Subcutaneous abdominal adipose tissue (tissue), 5 donors: Measurements from ENCODE around the gene SLC7A7.
"Not testable (repeated sequence)": the region's sequence is repeated elsewhere in the genome, so short reads cannot be mapped to it uniquely, and the experiment has no call there.

Experiments
- H3K27ac ChIP-seq: one replicate; pipeline ENCODE4 v1.7.0; 2013; ENCODE audit warnings: low read depth, mild to moderate bottlenecking, inconsistent platforms, low read length, moderate library complexity
- H3K27me3 ChIP-seq, 5 donors: one replicate each; pipeline ENCODE4 v1.7.0; 2013; ENCODE audit warnings: low read length in 5 of 5, inconsistent platforms in 1 of 5; ENCODE audit not compliant: control insufficient read depth in 5 of 5, insufficient read depth in 4 of 5
- H3K36me3 ChIP-seq, 5 donors: one replicate each; pipeline ENCODE4 v1.7.0; 2013; ENCODE audit warnings: low read length in 5 of 5; ENCODE audit not compliant: control insufficient read depth in 5 of 5, insufficient read depth in 5 of 5
- H3K4me1 ChIP-seq, 5 donors: one replicate each; pipeline ENCODE4 v1.7.0; 2013; ENCODE audit warnings: low read length in 5 of 5, mild to moderate bottlenecking in 3 of 5, moderate library complexity in 1 of 5; ENCODE audit not compliant: control insufficient read depth in 5 of 5, insufficient read depth in 5 of 5
- H3K4me3 ChIP-seq, 5 donors: one replicate each; pipeline ENCODE4 v1.7.0; 2013; ENCODE audit warnings: low read length in 5 of 5, low read depth in 1 of 5
- H3K9ac ChIP-seq, 5 donors: one replicate each; pipeline ENCODE4 v1.7.0; 2013; ENCODE audit warnings: low read length in 5 of 5, mild to moderate bottlenecking in 4 of 5, moderate library complexity in 3 of 5
- H3K9me3 ChIP-seq, 5 donors: one replicate each; pipeline ENCODE4 v1.7.0; 2013; ENCODE audit warnings: low read length in 5 of 5; ENCODE audit not compliant: control insufficient read depth in 5 of 5
- donor health status: healthy.
- donor health status: healthy.
- donor health status: healthy.
- donor health status: healthy.
- donor health status: healthy.

Gene SLC7A7

DNA sequence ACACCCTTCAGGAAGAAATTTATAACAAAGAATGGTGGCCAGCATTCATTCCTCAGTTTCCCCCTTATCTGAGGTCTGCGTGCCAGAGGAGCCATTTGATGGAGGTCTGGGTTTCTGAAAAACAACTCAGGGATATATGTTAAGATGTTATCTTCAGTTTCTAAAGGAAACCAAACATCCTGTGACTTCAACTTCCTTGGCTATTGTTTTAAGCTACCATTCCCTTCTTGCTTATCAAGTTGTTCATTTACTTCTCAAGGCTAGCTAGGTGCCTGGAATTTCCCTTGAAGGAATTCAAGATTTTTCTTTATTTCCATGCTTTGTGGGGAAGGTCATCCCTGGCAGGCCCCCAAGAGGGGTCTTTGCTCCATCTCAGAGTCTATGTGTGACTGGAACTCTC lies 75.8 kb downstream of the SLC7A7 start:
- Histone ChIP-seq H3K36me3 (no peaks in the 10 kb centered on the region), H3K4me3 (no peak overlapping the region), H3K27me3 (no peaks in the 10 kb centered on the region), H3K9me3 (no peaks in the 10 kb centered on the region), H3K4me1 (peaks cover 0 to 7% (median 0%) of the 10 kb centered on the region in 5 donors), H3K27ac (no peak overlapping the region), H3K9ac (no peak overlapping the region)

DNA sequence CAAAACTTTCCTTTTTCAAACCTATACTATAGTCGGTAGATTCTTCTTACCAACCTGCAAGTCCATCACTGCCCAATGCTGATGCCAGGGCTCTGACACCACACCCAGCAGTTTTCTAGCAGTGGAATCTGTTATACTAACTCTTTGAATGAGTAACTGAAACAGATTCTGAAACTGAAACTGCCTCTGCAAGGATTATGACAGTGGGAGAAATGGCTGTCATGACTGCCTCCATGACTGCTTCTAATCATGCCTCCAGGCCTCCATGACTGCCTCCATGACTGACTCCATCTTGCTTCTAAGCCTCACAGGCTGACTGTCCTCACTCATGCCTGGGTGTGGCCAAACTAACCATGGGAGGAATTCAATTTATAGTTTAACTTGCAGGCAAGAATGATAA lies 78.2 kb downstream of the SLC7A7 start:
- Histone ChIP-seq H3K27ac (no peak overlapping the region), H3K4me1 (peaks cover 0 to 7% (median 0%) of the 10 kb centered on the region in 5 donors), H3K4me3 (no peak overlapping the region), H3K27me3 (no peaks in the 10 kb centered on the region), H3K9ac (no peak overlapping the region), H3K36me3 (no peaks in the 10 kb centered on the region), H3K9me3 (no peaks in the 10 kb centered on the region)

DNA sequence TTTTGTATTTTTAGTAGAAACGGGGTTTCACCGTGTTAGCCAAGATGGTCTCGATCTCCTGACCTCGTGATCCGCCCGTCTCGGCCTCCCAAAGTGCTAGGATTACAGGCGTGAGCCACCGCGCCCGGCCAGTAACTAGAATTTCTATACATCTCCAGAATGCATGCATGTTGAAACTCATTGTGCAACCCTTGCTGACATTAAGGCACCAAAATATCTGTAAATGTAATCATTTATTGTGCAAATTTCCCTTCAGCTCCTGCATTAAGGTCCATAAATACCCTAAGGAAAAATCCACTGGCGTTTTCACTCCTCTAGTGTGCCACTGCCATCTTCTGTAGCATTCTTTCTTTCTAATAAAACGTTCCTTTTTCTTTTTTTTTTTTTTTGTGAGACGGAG lies 78.9 kb downstream of the SLC7A7 start:
- H3K9me3 ChIP-seq, H3K4me3 ChIP-seq, H3K27me3 ChIP-seq, H3K4me1 ChIP-seq, H3K9ac ChIP-seq, H3K36me3 ChIP-seq, H3K27ac ChIP-seq: not testable (repeated sequence)

DNA sequence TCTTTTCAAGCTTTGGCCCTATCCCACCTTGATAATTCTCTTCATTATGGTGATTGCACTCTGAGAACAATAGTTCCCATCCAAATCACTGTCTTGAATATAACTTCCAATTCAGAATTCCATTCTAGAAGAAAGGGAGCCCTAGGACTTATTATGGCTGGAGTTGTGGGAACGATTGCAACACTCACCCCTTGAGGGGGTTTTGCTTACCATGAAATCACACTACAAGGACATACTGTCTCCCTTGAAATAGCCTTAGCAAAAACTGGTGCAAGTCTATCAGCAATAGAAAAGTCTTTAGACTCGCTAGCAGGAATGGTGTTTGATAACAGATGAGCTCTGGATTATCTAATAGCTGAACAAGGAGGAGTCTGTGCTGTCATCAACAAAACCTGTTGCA lies 80.1 kb downstream of the SLC7A7 start:
- no peaks in the 10 kb centered on the region for H3K9me3 ChIP-seq
- no peaks in the 10 kb centered on the region for H3K27me3 ChIP-seq
- no peaks in the 10 kb centered on the region for H3K36me3 ChIP-seq
- no peak overlapping the region for H3K9ac ChIP-seq
- no peak overlapping the region for H3K27ac ChIP-seq
- peaks cover 0 to 7% (median 0%) of the 10 kb centered on the region in 5 donors for H3K4me1 ChIP-seq
- H3K4me3 ChIP-seq = no peak overlapping the region

DNA sequence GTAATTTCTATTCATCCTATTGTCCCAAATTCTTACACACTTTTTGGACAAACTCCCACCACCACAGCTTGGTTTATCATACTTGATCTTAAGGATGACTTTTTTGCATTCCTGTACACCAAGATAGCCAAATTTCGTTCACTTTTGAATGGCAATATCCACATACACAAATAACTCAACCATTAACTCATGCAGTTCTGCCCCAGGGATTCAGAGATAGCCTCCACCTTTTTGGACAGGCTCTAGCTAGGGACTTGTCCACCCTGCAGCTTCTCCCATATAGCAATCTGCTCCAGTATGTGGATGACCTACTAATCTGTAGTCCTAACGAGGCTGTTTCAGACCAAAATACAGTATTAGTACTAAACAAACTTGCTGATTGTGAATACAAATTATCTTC lies 81.4 kb downstream of the SLC7A7 start:
- Histone ChIP-seq H3K9ac (no peak overlapping the region), H3K4me1 (no peaks in the 10 kb centered on the region), H3K27me3 (no peaks in the 10 kb centered on the region), H3K27ac (no peak overlapping the region), H3K4me3 (no peak overlapping the region), H3K36me3 (no peaks in the 10 kb centered on the region), H3K9me3 (no peaks in the 10 kb centered on the region)

DNA sequence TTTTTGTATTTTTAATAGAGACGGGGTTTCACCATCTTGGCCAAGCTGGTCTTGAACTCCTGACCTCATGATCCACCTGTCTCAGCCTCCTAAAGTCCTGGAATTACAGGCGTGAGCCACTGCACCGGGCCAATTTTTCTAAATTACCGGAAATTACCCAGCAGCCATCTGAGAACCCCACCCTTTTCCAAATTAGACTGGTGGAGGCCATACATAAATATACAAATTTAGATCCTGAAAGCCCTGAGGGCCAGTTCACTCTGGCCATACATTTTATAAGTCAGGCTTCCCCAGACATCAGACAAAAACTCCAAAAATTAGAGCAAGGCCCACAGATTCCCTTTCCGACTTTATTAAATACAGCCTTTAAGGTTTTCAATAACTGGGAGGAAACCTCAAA lies 83.2 kb downstream of the SLC7A7 start:
- H3K27me3 ChIP-seq, H3K4me3 ChIP-seq, H3K36me3 ChIP-seq, H3K27ac ChIP-seq, H3K9ac ChIP-seq, H3K4me1 ChIP-seq, H3K9me3 ChIP-seq: not testable (repeated sequence)

DNA sequence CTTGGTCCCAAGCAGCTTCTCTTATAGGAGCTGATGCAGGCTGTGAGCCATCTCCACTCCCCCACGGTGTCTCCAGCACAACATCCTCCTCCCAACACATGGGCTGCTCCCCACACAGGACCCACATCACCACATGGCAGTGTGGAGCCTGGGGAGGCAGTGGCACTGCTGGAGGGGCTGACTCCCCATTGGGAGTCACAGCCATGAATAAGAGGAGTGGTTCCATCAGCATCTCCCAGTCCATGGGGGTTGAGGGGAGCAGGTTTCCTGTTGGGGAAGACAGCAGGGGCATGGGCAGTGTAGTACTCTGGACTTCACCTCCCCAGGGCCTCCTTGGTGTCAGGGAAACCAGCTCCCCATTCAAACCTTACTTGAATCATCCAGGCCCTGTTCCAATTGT lies 89.2 kb downstream of the SLC7A7 start:
- H3K9ac ChIP-seq = no peak overlapping the region
- H3K36me3 ChIP-seq = no peaks in the 10 kb centered on the region
- H3K4me3 ChIP-seq = no peak overlapping the region
- peaks cover 0 to 9% (median 4%) of the 10 kb centered on the region in 5 donors for H3K9me3 ChIP-seq
- no peaks in the 10 kb centered on the region for H3K4me1 ChIP-seq
- no peak overlapping the region for H3K27ac ChIP-seq
- H3K27me3 ChIP-seq = peaks cover 0 to 5% (median 0%) of the 10 kb centered on the region in 5 donors

DNA sequence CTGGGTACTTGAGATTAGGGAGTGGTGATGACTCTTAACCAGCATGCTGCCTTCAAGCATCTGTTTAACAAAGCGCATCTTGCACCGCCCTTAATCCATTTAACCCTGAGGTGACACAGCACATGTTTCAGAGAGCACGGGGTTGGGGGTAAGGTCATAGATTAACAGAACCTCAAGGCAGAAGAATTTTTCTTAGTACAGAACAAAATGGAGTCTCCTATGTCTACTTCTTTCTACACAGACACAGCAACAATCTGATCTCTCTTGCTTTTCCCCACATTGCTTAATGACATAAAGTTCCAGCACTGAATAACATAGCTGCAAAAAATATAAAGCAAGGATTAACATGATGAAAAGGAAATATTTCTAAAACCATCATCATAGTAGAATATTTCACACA lies 89.9 kb downstream of the SLC7A7 start:
- H3K27ac ChIP-seq, H3K27me3 ChIP-seq, H3K9me3 ChIP-seq, H3K4me3 ChIP-seq, H3K36me3 ChIP-seq, H3K4me1 ChIP-seq, H3K9ac ChIP-seq: not testable (repeated sequence)

DNA sequence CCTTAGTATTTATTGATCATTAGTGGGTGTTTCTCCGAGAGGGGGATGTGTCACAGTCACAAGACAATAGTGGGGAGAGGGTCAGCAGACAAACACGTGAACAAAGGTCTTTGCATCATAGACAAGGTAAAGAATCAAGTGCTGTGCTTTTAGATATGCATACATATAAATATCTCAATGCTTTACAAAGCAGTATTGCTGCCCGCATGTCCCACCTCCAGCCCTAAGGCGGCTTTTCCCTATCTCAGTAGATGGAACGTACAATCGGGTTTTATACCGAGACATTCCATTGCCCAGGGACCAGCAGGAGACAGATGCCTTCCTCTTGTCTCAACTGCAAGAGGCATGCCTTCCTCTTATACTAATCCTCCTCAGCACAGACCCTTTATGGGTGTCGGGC lies 90.4 kb downstream of the SLC7A7 start:
- not testable (repeated sequence) for H3K27ac ChIP-seq, H3K4me3 ChIP-seq, H3K27me3 ChIP-seq, H3K9ac ChIP-seq, H3K9me3 ChIP-seq, H3K4me1 ChIP-seq, H3K36me3 ChIP-seq

DNA sequence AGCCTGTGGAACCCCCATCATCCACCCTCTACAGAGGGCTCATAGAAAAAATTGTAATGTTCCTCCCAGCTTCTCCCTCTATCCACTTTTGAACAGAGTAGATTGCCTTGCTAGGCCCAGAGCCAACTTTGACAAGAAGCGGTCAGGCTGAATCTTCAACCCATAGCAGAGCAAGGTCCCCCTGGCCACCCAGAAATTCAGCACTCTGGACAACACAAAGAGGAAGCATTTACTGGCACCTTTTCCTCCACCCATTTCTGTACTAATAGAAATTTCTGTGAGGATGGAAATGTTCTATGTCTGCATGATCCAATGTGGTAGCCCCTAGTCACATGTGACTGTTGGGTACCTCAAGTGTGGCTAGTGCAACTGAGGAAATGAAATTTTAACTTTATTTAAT lies 91.4 kb downstream of the SLC7A7 start:
- Histone ChIP-seq H3K4me1 (no peaks in the 10 kb centered on the region), H3K9me3 (peaks cover 0 to 9% (median 4%) of the 10 kb centered on the region in 5 donors), H3K36me3 (no peaks in the 10 kb centered on the region), H3K4me3 (no peak overlapping the region), H3K27ac (no peak overlapping the region), H3K27me3 (peaks cover 0 to 5% (median 0%) of the 10 kb centered on the region in 5 donors), H3K9ac (no peak overlapping the region)
